Measurements from ENCODE around the gene MORN1. TPM values are rescaled to one million over a fixed set of nuclear protein-coding genes. Genes with fewer than 3 reads are reported as not detected.
A peak's percentile ranks its signal among the peaks of the same experiment; 100 is the strongest.

The MORN1 gene
- total RNA-seq, 1 donor from 2014 or later = 9.0 TPM

- TF ChIP-seq CTCF (IDR thresholded peaks at IDR 0.05) = no peak
- H3K4me3 ChIP-seq = peak overlapping the region; percentile 21
- ATAC-seq = no peak
- DNase-seq = no peak
- no peaks in the 10 kb centered on the region for H3K36me3 ChIP-seq
- intact Hi-C loops (cut with DNase I) = loop anchor here (10.0 kb wide), 3 partner anchors 129 to 379 kb away; no protein-coding TSS in a partner anchor
- peak overlapping the region; percentile 24 for H3K27ac ChIP-seq
- peaks cover 19% of the 10 kb centered on the region for H3K4me1 ChIP-seq
- H3K9me3 ChIP-seq = no peaks in the 10 kb centered on the region
- H3K27me3 ChIP-seq = peaks cover 34% of the 10 kb centered on the region
Observed at GRCh38 chr1:2415801-2416208, 24.5 kb upstream of the MORN1 start.

GRCh38 chr1:2415337-2415736 is 24.0 kb upstream of the MORN1 start:
- ATAC-seq = no peak
- TF ChIP-seq CTCF (IDR thresholded peaks at IDR 0.05) = no peak
- Histone ChIP-seq H3K4me3 (no peak overlapping the region), H3K4me1 (peaks cover 19% of the 10 kb centered on the region), H3K36me3 (no peaks in the 10 kb centered on the region), H3K27ac (peak overlapping the region; percentile 24), H3K9me3 (no peaks in the 10 kb centered on the region), H3K27me3 (peaks cover 29% of the 10 kb centered on the region)
- DNase-seq = no peak
- intact Hi-C loops (cut with DNase I) = loop anchor here (10.0 kb wide), 3 partner anchors 129 to 379 kb away; no protein-coding TSS in a partner anchor

- peak; percentile 88 for DNase-seq
- peaks cover 3% of the 10 kb centered on the region for H3K36me3 ChIP-seq
- ATAC-seq = peak; percentile 43
- peaks cover 19% of the 10 kb centered on the region for H3K4me1 ChIP-seq
- intact Hi-C loops (cut with DNase I) = loop anchor here (10.0 kb wide), 3 partner anchors 130 to 380 kb away; no protein-coding TSS in a partner anchor
- TF ChIP-seq CTCF (IDR thresholded peaks at IDR 0.05) = peak; percentile 87
- no peaks in the 10 kb centered on the region for H3K9me3 ChIP-seq
- H3K4me3 ChIP-seq = no peak overlapping the region
- peaks cover 21% of the 10 kb centered on the region for H3K27me3 ChIP-seq
- H3K27ac ChIP-seq = no peak overlapping the region
Observed at GRCh38 chr1:2414297-2414958, 23.1 kb upstream of the MORN1 start.

GRCh38 chr1:2413495-2414296 is 22.3 kb upstream of the MORN1 start:
- peak overlapping the region; percentile 87 for H3K27ac ChIP-seq
- TF ChIP-seq CTCF (IDR thresholded peaks at IDR 0.05) = no peak
- H3K4me1 ChIP-seq = peaks cover 19% of the 10 kb centered on the region
- H3K9me3 ChIP-seq = no peaks in the 10 kb centered on the region
- ATAC-seq (no peak), DNase-seq (no peak)
- peaks cover 14% of the 10 kb centered on the region for H3K27me3 ChIP-seq
- peaks cover 3% of the 10 kb centered on the region for H3K36me3 ChIP-seq
- intact Hi-C loops (cut with DNase I) = loop anchor here (10.0 kb wide), 3 partner anchors 131 to 381 kb away; no protein-coding TSS in a partner anchor
- peak overlapping the region; percentile 95 for H3K4me3 ChIP-seq

- no peak for DNase-seq
- Histone ChIP-seq H3K27ac (peak overlapping the region; percentile 87), H3K36me3 (peaks cover 9% of the 10 kb centered on the region), H3K4me3 (peak overlapping the region; percentile 95), H3K27me3 (peaks cover 6% of the 10 kb centered on the region), H3K4me1 (peaks cover 19% of the 10 kb centered on the region), H3K9me3 (no peaks in the 10 kb centered on the region)
- ATAC-seq = peak; percentile 55
- no peak for TF ChIP-seq CTCF (IDR thresholded peaks at IDR 0.05)
- intact Hi-C loops (cut with DNase I) = loop anchor here (10.0 kb wide), 3 partner anchors 132 to 382 kb away; no protein-coding TSS in a partner anchor
Observed at GRCh38 chr1:2412773-2413494, 21.6 kb upstream of the MORN1 start.

All from upper lobe of right lung (tissue), 1 donor.